Measurements from ENCODE around the gene HOXC4. TPM values are rescaled to one million over a fixed set of nuclear protein-coding genes. Genes with fewer than 3 reads are reported as not detected.

HOXC4 gene
- polyA plus RNA-seq, 3 donors = 0.18 to 5.6 (median 0.51) TPM

- 5 to 19% (median 9%) methylated on average over 36 of the region's 36 CpGs for WGBS, 3 donors
- H3K27ac ChIP-seq (ENCODE audit: low read depth, low read length) = no peak overlapping the region
Observed at GRCh38 chr12:54014377-54015017, 39.1 kb upstream of the HOXC4 start.

DNA sequence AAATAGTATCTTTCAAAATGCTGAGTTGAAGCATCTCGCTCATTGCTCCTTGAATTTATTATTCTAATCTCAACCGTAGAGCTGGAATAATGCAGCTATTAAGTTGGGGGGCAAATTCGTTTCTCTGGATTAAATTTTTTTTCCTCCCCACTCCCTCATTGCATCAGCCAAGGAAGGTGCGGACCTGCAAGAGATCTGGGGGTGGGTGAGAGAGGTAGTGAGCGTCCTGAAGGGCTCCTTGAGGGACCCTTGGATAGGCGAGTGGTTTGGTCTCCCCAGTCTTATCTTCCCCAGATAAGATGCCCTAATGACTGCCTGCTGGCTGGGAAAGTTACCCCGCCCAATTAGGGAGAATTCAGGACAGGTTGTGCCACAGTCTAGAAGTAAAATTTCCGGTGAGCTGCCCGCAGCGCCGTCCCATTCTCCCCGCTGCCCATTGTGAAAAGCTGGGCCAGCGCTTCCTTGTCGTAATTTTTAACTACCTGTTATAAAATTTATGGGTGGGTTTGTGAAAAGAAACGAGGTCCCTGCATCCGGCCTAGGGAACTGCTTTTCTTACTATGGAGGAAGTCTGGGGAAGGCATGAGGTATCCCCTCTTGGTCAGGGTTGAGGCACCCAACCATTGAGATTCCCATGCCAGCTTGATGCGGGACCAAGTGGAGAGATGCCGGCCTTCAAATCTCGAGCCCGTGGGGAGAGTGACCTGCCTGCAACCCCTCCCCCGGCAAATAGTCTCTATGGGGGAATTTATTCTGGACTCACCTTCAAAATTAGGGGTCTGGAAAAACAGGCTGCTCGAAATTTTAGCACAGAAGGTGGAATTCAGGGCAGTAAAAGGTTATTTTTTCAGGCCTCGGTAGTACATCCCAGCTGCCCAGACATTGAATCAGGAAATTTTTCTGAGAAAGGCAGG lies 38.4 kb upstream of the HOXC4 start:
- 9 to 19% (median 18%) methylated on average over 23 of the region's 23 CpGs for whole genome bisulfite sequencing, 3 donors
- H3K27ac ChIP-seq (ENCODE audit: low read depth, low read length) = no peak overlapping the region

GRCh38 chr12:54016051-54016450 lies 37.6 kb upstream of the HOXC4 start:
- no peak overlapping the region for H3K27ac ChIP-seq (ENCODE audit: low read depth, low read length)
- WGBS, 3 donors = 14 to 28% (median 23%) methylated on average over 3 of the region's 3 CpGs

GRCh38 chr12:54016478-54016964 lies 37.1 kb upstream of the HOXC4 start:
- H3K27ac ChIP-seq (ENCODE audit: low read depth, low read length) = no peak overlapping the region
- 5 to 6% (median 5%) methylated on average over 25 of the region's 25 CpGs for WGBS, 3 donors

DNA sequence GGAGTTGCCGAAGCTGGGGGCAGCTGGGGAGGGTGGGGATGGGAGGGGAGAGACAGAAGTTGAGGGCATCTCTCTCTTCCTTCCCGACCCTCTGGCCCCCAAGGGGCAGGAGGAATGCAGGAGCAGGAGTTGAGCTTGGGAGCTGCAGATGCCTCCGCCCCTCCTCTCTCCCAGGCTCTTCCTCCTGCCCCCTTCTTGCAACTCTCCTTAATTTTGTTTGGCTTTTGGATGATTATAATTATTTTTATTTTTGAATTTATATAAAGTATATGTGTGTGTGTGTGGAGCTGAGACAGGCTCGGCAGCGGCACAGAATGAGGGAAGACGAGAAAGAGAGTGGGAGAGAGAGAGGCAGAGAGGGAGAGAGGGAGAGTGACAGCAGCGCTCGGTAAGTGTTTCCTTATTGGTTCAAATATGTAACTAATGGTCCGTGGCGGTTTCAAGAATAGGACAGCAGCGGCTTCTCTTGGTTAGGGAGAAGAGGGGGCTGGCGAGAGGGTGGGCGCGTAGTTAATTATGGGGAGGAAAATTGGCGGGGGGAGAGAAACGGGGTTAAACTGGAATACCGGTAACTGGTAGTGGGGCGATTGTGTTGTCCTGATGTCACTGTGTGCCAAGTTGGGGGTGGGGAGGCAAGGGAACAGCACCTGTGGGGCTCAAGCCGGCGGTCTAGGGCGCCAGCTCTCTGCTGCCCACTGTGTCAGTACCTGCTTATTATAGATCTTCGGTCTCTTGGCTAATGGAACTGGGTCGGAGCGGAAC lies 36.4 kb upstream of the HOXC4 start:
- WGBS, 3 donors = 3 to 8% (median 4%) methylated on average over 24 of the region's 24 CpGs
- H3K27ac ChIP-seq (ENCODE audit: low read depth, low read length) = no peak overlapping the region

- no peak overlapping the region for H3K27ac ChIP-seq (ENCODE audit: low read depth, low read length)
- 2 to 6% (median 5%) methylated on average over 33 to 34 of the region's 34 CpGs for WGBS, 3 donors
Observed at GRCh38 chr12:54017878-54018467, 35.7 kb upstream of the HOXC4 start.

DNA sequence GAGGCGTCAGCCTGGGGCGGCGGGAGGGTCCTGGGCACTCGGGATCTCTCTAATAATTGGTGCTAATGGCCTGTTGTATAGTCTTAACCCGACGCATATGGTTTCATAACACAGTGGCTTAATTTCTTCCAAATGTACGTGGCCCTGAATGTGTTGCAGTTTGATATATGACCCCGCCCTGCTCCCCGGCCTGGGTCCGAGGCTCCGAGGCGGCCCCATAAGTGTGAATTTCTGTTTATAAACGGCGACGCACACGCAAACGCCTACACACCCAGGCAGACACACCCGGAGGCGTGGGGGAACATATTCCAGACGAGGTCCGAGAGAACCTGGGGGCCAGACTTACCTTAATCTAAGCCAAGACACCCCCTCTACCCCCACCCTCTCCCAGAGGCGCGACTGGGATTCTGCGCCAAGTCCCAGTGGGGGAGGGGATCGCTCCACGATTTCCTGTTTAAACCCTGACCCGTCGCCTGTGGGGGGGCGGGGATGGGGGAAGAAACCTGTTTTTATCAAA lies 35.1 kb upstream of the HOXC4 start:
- H3K27ac ChIP-seq (ENCODE audit: low read depth, low read length) = no peak overlapping the region
- WGBS, 3 donors = 21 to 30% (median 26%) methylated on average over 29 of the region's 29 CpGs

DNA sequence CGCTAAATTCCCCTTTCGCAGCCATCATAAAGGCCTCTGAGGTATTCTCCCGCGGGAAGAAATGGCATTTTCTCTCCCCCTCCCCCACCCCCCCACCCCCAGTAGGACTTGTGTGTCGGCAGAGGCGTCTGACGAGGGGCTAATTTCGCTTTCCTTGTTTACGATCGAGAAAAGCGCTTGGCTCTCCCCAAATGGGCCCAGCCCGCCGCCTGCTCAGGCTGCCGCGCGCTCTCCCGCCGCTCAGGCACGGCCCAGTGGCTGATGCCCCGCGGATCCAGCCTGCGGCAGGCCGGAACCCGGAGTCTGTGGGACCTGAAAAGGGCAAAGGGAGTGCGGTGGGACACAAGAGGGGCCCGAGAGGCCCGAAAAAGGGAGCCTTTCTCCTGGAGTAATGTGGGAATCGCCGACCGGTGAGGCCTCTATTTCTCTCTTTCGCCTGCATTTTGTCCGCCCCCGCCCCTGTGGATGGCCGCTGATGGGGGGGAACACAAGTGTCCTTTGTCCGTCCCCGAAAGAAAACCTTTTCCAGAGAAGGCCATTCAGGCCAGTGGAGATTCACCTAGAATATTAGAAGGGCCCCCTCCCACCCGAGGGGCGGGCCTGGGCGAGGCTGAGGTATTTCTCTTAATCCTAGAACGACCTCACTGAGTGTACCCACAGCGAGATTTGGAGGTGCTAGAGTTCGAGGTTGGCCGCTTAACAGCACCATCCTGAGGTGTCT lies 34.4 kb upstream of the HOXC4 start:
- no peak overlapping the region for H3K27ac ChIP-seq (ENCODE audit: low read depth, low read length)
- 24 to 42% (median 32%) methylated on average over 42 to 43 of the region's 43 CpGs for WGBS, 3 donors

DNA sequence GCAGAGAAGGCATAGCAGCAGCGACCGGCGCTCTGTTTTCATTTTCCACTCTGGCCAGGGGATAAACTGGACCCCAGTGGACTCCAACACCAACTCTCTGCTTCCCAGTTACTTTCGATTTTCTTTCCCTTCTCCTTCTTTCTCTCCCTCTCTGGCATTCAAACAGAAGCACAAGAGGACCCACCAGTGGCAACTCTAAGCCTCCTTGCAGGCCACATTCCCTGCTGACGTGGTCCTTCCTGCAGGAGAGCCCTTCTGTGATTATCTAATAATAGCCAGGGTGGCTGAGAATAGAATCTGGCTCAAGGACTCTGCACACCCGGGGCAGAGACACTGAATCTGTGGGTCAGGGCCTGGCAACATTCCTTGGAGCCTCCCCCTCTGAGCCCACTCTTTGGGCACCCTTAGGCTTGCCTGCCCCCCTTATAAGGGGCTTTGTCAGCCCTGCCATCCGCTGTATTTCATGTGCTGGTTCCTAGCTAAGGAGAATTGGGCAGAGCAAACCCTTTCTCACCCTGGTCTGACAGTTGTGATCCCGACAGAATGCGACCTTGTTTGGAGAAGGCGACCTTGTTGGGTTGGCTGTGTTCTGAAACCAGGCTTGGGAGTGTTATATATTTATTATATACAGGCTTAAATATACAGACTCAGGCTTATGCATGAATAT lies 33.6 kb upstream of the HOXC4 start:
- 28 to 52% (median 42%) methylated on average over 10 of the region's 10 CpGs for WGBS, 3 donors
- no peak overlapping the region for H3K27ac ChIP-seq (ENCODE audit: low read depth, low read length)

- WGBS, 3 donors = 40 to 63% (median 57%) methylated on average over 23 of the region's 23 CpGs
- H3K27ac ChIP-seq (ENCODE audit: low read depth, low read length) = no peak overlapping the region
Observed at GRCh38 chr12:54020591-54021405, 32.8 kb upstream of the HOXC4 start.

DNA sequence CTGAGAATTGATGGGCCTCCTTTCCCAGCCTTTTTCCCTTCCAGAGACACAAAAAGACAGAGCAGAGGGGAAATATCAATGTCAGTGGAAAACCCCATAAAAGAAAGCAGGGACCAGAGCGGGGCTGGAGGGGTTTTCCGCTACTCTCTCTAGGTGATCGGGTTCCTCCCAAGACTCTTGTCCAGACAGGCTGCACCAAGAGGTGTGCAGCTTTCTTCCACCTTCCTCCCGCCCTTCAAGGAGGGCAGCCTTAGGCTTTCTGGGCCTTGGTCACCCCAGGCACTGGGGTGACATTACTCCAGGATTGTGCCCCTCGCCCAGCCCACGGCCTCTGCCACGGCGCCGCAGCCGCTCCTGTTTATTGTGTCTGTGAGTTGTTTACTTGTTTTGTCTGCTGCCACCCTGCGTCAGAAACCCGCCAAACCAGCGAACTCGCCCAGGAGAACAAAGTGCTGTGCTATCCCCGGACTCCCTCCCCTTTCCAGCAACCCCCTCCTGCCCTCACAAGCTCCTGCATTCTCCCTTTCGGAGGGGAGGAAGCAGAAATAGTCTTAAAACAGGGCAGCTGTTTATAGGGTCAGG lies 32.1 kb upstream of the HOXC4 start:
- 23 to 48% (median 43%) methylated on average over 16 of the region's 16 CpGs for WGBS, 3 donors
- no peak overlapping the region for H3K27ac ChIP-seq (ENCODE audit: low read depth, low read length)

DNA sequence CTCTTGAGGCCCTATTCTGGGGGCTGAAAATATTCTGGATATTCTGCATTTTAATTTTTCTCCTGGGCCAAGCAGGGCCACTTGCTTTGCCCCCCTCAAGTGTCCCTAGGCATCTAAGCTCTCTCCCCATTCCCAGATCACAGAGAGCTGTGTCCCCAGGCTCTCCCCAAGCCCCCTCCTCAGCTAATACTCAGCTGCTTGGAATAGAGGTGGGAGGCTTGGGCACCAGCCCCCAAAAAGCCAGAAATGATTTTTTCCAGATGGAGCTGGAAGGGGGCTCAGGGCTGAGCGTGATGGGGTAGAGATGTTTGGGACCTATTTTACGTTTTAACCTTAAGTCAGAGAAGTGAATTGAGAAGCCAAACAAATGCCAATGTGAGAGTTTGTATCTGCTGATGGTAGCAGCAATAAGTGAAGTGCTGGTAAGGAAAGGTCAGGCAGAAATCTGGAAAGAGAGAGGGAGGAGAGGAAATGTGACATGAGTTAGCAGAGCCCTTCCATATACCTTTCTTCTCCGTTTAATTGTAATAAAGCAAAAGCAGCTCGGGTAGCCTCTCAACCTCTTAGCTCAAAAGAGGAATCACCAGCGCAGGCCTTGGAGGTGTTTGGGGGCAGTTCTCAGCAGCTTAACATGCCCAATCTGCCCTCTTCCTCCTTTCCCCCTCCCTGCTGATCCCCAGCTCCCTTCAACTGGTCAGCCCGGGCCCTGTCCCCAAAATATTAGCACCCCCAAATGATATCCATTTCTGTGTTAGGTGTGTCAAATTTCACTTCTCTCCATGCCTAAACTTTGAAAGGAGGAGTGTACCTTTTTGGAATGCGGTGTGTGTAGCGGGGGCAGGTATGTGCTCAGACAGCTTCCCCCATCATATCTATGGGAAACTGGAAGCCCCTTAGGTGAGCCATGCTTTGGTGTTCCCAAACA lies 30.4 kb upstream of the HOXC4 start:
- WGBS, 3 donors = 40 to 56% (median 54%) methylated on average over 8 of the region's 8 CpGs
- no peak overlapping the region for H3K27ac ChIP-seq (ENCODE audit: low read depth, low read length)

DNA sequence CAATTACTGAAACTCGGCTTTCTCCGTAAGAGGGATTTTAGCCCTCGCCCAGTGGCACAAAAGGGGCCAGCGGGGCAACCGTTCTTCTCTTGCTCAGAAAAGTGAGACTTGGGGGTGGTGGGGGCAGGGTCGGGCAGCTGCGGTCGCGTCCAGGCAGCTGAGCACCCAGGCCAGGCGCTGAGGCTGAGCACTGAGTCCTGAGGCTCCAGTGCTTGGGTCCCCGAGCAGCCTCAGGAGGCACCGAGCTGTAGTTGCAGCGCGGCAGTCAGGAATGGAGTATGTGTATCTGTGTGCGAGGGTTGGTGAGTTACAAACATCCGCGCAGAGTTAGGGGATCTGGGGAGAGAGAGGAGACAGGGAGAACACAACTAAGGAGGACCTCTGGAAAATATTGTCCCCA lies 29.5 kb upstream of the HOXC4 start:
- WGBS, 3 donors = 20 to 54% (median 44%) methylated on average over 17 of the region's 17 CpGs
- H3K27ac ChIP-seq (ENCODE audit: low read depth, low read length) = no peak overlapping the region

DNA sequence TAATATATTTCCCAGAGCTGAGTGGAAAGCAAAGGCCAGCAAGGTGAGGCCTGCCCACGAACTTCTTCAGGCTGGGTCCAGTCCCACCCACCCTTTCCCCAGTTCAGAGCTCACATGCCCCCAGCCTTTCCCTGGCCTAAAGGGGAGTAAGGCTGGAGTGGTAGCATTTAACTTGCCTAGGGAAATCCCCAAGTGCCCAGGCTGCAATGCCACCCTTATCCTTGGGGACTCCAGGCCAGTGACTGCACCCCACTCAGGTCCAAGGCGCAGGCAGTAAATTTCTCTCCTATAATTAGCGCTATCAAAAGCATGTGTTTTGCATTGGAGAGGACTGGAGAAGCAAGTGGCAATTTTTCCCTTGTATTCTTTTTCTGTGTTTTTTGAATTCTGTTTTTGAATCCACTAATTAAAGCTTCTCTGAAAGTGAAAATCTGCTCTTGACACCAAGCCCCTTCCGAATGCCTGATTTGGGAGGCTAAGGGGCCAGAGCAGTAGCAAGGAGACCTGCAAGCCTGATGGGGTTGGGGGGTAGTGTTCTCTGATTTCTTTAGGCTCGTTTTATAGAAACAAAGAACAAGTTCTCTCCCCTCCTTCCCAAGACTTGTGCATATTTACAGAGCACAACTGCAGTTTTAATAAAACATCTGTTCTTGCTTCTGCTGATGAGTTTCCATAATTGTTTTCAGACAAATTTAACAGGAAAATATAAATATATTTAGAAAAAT lies 28.9 kb upstream of the HOXC4 start:
- WGBS, 3 donors = 34 to 67% (median 58%) methylated on average over 5 of the region's 5 CpGs
- no peak overlapping the region for H3K27ac ChIP-seq (ENCODE audit: low read depth, low read length)
